PFSK-1 (cell line): ENCODE results near the gene MYO7A.

Source experiments
- FOXP2 ChIP-seq: optimal IDR thresholded peaks from 2 replicates; pipeline ENCODE3; 2011; ENCODE audit warnings: borderline replicate concordance, control low read depth, inconsistent platforms; ENCODE audit not compliant: insufficient read depth; ENCODE audit errors: extremely low read length, extremely low read depth
- POLR2AphosphoS5 ChIP-seq: IDR thresholded peaks from 2 replicates; pipeline ENCODE4 v1.6.1; 2012; ENCODE audit warnings: low read depth, mild to moderate bottlenecking, control low read depth, low read length, moderate library complexity
- SIN3A ChIP-seq: IDR thresholded peaks from 2 replicates; pipeline ENCODE4 v1.6.1; 2012; ENCODE audit warnings: mild to moderate bottlenecking, low read length, moderate library complexity, borderline replicate concordance; ENCODE audit not compliant: insufficient read depth
- TAF1 ChIP-seq: IDR thresholded peaks from 2 replicates; pipeline ENCODE4 v1.6.1; 2012; ENCODE audit warnings: low read length, control low read depth, borderline replicate concordance; ENCODE audit not compliant: insufficient read depth
- TF ChIP-seq, protein P1 (sequence below), 2 experiments: IDR thresholded peaks; 2 replicates each; pipeline versions ENCODE4 v1.6.1 to v1.8.0; 2011 to 2012; ENCODE audit warnings: low read depth in 2 of 2, low read length in 2 of 2, control low read depth in 1 of 2, inconsistent platforms in 1 of 2, mild to moderate bottlenecking in 1 of 2, moderate library complexity in 1 of 2; ENCODE audit not compliant: insufficient read depth in 1 of 2

Gene MYO7A

DNA sequence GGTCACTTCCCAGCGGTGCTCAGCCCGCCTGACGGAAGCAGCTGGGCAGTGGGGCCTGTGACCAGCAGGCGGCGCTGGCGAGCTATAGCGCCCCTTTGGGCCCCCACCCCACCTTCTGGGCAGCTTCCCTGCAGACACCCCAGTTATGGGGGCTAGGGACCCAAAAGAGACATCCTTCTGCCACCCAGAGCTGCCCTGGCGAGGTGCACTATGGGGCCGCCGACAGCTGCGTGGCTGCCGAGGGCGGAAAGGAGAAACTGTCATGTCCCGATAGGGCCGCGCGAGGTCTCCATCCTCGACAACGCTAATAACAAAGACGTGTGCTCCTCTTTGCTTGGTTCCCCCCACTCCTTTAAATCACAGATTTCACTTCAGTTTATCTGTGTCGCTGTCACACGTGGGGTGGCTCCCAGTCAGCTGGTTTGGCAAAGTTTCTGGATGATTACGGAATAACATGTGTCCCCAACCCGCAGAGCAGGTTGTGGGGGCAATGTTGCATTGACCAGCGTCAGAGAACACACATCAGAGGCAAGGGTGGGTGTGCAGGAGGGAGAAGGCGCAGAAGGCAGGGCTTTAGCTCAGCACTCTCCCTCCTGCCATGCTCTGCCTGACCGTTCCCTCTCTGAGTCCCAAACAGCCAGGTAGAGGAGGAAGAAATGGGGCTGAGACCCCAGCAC, 673 bp upstream of the MYO7A start:
- no peak for TF ChIP-seq TAF1
- no peak for TF ChIP-seq POLR2AphosphoS5
- TF ChIP-seq SIN3A = no peak
- TF ChIP-seq, protein P1, sequence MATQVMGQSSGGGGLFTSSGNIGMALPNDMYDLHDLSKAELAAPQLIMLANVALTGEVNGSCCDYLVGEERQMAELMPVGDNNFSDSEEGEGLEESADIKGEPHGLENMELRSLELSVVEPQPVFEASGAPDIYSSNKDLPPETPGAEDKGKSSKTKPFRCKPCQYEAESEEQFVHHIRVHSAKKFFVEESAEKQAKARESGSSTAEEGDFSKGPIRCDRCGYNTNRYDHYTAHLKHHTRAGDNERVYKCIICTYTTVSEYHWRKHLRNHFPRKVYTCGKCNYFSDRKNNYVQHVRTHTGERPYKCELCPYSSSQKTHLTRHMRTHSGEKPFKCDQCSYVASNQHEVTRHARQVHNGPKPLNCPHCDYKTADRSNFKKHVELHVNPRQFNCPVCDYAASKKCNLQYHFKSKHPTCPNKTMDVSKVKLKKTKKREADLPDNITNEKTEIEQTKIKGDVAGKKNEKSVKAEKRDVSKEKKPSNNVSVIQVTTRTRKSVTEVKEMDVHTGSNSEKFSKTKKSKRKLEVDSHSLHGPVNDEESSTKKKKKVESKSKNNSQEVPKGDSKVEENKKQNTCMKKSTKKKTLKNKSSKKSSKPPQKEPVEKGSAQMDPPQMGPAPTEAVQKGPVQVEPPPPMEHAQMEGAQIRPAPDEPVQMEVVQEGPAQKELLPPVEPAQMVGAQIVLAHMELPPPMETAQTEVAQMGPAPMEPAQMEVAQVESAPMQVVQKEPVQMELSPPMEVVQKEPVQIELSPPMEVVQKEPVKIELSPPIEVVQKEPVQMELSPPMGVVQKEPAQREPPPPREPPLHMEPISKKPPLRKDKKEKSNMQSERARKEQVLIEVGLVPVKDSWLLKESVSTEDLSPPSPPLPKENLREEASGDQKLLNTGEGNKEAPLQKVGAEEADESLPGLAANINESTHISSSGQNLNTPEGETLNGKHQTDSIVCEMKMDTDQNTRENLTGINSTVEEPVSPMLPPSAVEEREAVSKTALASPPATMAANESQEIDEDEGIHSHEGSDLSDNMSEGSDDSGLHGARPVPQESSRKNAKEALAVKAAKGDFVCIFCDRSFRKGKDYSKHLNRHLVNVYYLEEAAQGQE (IDR thresholded peaks at IDR 0.05; ENCODE audit: insufficient read depth in 1 of 2, low read depth in 2 of 2, low read length in 2 of 2) = no peak
- TF ChIP-seq FOXP2 = no peak

- TF ChIP-seq FOXP2 (no peak), TAF1 (no peak), POLR2AphosphoS5 (no peak), SIN3A (no peak)
- TF ChIP-seq, protein P1 (IDR thresholded peaks at IDR 0.05; ENCODE audit: insufficient read depth in 1 of 2, low read depth in 2 of 2, low read length in 2 of 2) = no peak
These were observed 1.2 kb downstream of the MYO7A start for GRCh38 chr11:77129069-77129841.

DNA sequence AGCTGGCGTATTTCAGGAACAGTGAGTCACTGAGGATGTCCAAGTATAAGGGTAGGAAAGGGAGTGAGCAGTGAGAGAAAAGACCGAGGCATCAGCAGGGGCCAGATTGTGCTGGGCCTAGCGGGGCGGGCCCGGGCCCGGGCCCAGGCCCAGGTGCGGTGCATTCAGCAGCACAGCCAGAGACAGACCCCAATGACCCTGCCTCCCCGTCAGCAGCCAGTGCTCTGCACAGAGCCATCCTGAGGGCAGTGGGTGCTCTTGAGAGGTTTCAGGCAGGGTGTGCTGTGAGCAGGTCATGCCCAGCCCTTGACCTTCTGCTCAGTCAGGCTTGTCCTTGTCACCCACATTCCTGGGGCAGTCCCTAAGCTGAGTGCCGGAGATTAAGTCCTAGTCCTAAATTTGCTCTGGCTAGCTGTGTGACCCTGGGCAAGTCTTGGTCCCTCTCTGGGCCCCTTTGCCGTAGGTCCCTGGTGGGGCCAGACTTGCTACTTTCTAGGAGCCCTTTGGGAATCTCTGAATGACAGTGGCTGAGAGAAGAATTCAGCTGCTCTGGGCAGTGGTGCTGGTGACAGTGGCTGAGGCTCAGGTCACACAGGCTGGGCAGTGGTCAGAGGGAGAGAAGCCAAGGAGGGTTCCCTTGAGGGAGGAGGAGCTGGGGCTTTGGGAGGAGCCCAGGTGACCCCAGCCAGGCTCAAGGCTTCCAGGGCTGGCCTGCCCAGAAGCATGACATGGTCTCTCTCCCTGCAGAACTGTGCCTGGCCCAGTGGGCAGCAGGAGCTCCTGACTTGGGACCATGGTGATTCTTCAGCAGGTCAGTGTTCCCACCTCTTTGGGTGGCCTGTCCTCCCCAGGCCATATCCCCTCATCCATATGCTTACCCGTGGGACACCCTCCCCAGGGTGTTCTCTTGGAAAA, 2.1 kb downstream of the MYO7A start:
- TF ChIP-seq FOXP2 = no peak
- TF ChIP-seq, protein P1 (IDR thresholded peaks at IDR 0.05; ENCODE audit: insufficient read depth in 1 of 2, low read depth in 2 of 2, low read length in 2 of 2) = no peak
- no peak for TF ChIP-seq SIN3A
- TF ChIP-seq TAF1 = no peak
- TF ChIP-seq POLR2AphosphoS5 = no peak

DNA sequence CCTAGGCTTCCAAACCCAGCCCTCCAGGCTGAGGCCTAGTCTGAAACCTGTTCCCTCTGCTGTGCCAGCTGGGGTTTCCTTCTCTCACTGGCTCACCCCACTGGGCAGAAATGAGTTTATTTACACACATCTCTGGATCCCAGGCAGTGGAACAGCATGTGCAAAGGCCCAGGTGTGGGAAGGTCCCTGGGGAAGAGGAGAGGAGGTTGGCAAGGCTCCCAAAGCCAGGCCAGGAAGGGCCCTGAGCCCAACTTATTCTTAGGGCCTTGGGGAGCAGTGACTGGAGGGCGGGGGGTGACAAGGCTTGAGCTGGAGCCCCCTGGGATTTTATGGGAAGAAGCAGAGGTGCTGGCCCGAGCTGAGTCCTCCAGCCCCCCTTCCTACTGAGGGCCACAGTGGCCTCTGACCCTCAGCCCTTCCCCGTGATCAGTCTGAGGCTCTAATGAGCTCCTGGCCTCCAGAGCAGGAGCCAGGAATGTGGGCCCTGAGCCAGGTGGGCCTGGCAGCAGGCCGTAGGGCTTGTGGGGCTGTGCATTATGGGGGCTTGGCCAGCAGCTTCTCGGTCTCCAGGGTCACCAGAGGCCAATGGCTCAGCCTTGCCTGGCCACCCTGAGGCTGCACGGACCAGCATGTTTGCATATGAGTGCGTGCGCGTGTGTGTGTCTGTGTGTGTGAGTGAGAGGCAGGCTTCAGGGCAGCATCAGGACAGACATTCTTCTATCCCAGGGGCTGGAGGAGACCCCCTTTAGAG, 2.9 kb downstream of the MYO7A start:
- TF ChIP-seq SIN3A = no peak
- no peak for TF ChIP-seq FOXP2
- TF ChIP-seq POLR2AphosphoS5 = no peak
- TF ChIP-seq TAF1 = no peak
- TF ChIP-seq, protein P1 (IDR thresholded peaks at IDR 0.05; ENCODE audit: insufficient read depth in 1 of 2, low read depth in 2 of 2, low read length in 2 of 2) = no peak
